Skeletal muscle tissue (tissue), 4 donors: ENCODE data around the gene PHACTR4. TPM values are rescaled to one million over a fixed set of nuclear protein-coding genes. Genes with fewer than 3 reads are reported as not detected.
A peak's percentile ranks its signal among the peaks of the same experiment; 100 is the strongest.

Experiments
- H3K27ac ChIP-seq: one replicate; pipeline ENCODE4 v1.7.0; 2013; ENCODE audit warnings: mild to moderate bottlenecking, low read depth, low read length, inconsistent platforms
- H3K27me3 ChIP-seq, 3 donors: one replicate each; pipeline ENCODE4 v1.7.0; 2013; ENCODE audit warnings: low read length in 3 of 3; ENCODE audit not compliant: control insufficient read depth in 3 of 3, insufficient read depth in 3 of 3
- H3K36me3 ChIP-seq, 3 donors: one replicate each; pipeline ENCODE4 v1.7.0; 2013; ENCODE audit warnings: low read length in 3 of 3; ENCODE audit not compliant: control insufficient read depth in 3 of 3, insufficient read depth in 3 of 3
- H3K4me1 ChIP-seq, 3 donors: one replicate each; pipeline ENCODE4 v1.7.0; 2013; ENCODE audit warnings: low read length in 3 of 3, mild to moderate bottlenecking in 3 of 3; ENCODE audit not compliant: control insufficient read depth in 3 of 3, insufficient read depth in 3 of 3
- H3K4me3 ChIP-seq, 3 donors: one replicate each; pipeline ENCODE4 v1.7.0; 2013; ENCODE audit warnings: low read length in 3 of 3
- H3K9ac ChIP-seq, 3 donors: one replicate each; pipeline ENCODE4 v1.7.0; 2013; ENCODE audit warnings: low read length in 3 of 3, mild to moderate bottlenecking in 3 of 3, moderate library complexity in 2 of 3, low read depth in 1 of 3
- H3K9me3 ChIP-seq, 3 donors: one replicate each; pipeline ENCODE4 v1.7.0; 2013; ENCODE audit warnings: low read length in 3 of 3; ENCODE audit not compliant: control insufficient read depth in 3 of 3
- total RNA-seq: library from RNA; depleted of rRNA; stranded (reverse); fragments of >200 nt; gene quantifications from one replicate; pipeline ENCODE4 v1.2.3, GENCODE V29; 2014
- donor health status: Osteomylitis.

PHACTR4 gene
- total RNA-seq, 1 donor from 2014 or later, result 5.2 TPM

DNA sequence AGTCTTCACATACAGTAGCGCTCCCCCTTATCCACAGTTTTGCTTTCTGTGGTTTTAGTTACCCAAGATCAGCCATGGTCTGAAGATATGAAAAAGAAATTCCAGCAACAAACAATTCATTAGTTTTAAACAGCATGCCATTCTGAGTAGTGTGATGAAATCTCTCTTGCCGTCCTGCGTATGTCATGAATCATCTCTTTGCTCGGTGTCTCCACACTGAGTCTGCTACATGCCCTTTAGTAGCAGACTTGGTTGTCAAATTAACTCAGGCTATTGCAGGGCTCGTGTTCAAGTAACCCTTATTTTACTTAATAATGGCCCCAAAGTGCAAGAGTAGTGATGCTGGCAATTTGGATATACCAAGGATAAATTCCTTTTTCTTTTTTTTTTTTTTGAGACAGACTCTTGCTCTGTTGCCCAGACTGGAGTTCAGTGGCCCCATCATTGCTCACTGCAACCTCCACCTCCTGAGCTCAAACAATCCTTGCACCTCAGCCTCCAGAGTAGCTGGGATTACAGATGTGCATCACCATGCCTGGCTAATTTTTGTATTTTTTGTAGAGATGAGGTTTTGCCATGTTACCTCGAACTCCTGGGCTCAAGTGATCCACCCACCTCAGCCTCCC lies 22.6 kb downstream of the PHACTR4 start:
- H3K27ac ChIP-seq, result no peak overlapping the region
- H3K4me1 ChIP-seq, result no peaks in the 10 kb centered on the region
- no peak overlapping the region for H3K4me3 ChIP-seq
- H3K9ac ChIP-seq, result no peak overlapping the region
- H3K36me3 ChIP-seq, result no peaks in the 10 kb centered on the region
- H3K27me3 ChIP-seq, result no peaks in the 10 kb centered on the region
- H3K9me3 ChIP-seq, result no peaks in the 10 kb centered on the region

DNA sequence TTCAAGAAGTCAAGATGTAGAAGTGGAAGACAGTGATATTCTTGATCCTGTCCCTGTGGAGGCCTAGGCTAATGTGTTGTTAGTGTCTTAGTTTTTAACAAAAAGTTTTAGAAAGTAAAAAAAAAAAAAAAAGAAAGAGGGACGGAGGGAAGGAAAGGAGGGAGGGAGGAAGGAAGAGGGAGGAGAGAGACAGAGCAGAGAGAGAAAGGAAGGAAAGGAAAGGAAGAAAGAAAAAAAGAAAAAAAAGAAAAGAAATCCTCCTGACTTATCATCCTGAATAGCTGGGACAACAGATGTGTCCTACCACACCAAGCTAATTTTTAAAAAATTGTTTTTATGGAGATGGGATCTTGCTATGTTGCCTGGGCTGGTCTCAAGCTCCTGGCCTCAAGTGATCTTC lies 24.6 kb downstream of the PHACTR4 start:
- Histone ChIP-seq H3K4me1 (no peaks in the 10 kb centered on the region), H3K4me3 (no peak overlapping the region), H3K36me3 (no peaks in the 10 kb centered on the region), H3K27me3 (no peaks in the 10 kb centered on the region), H3K27ac (no peak overlapping the region), H3K9me3 (no peaks in the 10 kb centered on the region), H3K9ac (no peak overlapping the region)

DNA sequence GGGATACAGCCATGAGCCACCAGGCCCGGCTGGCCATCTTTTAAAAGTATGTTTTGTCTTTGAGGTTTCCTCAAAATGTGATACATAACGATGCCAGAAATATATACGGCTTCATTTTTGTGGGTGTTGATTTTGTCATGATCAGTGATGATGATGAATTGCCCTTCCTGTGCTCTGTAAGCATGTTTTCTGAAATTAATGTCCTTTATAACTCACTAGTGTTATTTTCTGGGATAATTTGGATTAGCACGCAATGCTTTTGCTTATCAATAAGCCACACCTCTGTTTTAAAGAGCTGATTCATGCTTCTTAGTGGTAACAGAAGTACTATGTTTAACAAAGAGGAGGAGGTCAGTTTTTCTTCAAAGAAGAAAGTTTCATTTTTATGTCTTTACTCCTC lies 25.6 kb downstream of the PHACTR4 start:
- Histone ChIP-seq H3K9me3 (no peaks in the 10 kb centered on the region), H3K27ac (no peak overlapping the region), H3K36me3 (no peaks in the 10 kb centered on the region), H3K9ac (no peak overlapping the region), H3K4me1 (no peaks in the 10 kb centered on the region), H3K4me3 (no peak overlapping the region), H3K27me3 (no peaks in the 10 kb centered on the region)

DNA sequence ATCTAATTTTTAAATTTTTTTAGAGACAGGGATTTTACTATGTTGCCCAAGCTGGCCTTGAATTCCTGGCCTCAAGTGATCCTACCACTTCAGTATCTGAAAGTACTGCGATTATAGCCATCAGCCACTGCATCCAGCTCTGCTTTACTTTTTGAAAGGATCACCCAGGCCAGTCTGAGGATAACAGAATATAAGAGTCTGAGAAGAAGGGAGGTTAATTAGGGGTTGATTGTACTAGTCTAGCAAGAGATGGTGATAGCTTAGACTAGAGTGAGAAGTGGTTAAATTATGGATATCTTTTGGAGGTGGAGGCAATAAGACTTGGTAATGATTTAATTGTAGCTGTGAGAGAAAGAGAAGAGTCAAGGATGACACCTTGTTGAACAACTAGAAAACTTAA lies 32.2 kb downstream of the PHACTR4 start:
- Histone ChIP-seq H3K9ac (no peak overlapping the region), H3K27ac (no peak overlapping the region)

DNA sequence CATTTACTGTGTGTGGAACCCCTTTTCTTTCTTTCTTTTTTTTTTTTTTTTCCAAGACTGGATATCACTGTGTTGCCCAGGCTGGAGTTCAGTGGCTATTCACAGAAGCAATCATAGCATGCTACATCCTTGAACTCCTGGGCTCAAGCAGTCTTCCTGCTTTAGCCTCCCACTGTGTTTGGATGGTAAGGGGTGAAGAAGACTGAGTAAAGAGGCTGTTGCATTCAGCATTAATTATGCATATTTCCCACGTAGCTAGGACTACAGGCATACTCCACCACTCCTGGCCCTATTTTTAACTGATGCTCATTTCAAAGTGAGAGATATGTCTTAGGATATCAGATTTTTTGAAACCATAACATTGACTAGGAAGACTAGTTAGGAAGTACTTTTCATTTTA lies 39.5 kb downstream of the PHACTR4 start:
- H3K27me3 ChIP-seq, result no peaks in the 10 kb centered on the region
- no peaks in the 10 kb centered on the region for H3K4me1 ChIP-seq
- H3K4me3 ChIP-seq, result no peak overlapping the region
- no peak overlapping the region for H3K27ac ChIP-seq
- no peaks in the 10 kb centered on the region for H3K36me3 ChIP-seq
- H3K9ac ChIP-seq, result no peak overlapping the region
- no peaks in the 10 kb centered on the region for H3K9me3 ChIP-seq

More for the DNA sequence above, 32.2 kb downstream of the PHACTR4 start:
- Histone ChIP-seq H3K9me3 (no peaks in the 10 kb centered on the region), H3K36me3 (no peaks in the 10 kb centered on the region), H3K4me1 (no peaks in the 10 kb centered on the region), H3K27me3 (no peaks in the 10 kb centered on the region), H3K4me3 (no peak overlapping the region)

DNA sequence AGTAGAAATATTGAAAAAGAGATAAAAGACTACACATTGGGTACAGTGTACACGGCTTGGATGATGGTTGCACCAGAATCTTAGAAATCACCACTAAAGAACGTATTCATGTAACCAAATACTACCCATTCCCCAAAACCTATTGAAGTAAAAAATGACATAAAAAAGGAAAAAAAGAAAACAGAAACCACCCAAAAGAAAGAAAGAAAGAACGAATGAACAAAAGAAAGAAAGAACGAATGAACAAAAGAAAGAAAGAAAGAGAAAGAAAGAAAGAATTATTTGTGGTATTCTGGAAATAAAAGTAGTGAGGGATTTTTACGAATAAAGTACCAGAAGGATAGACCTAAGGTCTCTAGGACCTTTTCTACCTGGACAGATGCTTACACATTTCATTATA lies 42.1 kb downstream of the PHACTR4 start:
- H3K9ac ChIP-seq, result no peak overlapping the region

DNA sequence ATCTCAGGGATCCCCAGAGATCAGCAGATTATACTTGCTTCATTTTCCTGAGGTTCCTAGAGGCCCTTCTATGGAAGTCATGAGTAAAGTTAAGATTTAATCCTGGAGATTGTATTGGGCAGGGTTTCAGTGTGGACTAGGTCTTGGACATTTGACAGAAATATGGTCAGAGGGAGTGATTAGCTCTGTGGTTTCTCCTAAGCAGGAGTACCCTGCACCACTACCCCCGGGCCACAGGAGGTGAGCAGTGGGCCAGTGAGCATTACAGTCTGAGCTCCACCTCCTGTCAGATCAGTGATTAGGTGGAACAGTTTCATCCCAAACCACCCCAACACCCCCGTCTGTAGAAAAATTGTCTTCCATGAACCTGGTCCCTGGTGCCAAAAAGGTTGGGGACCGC lies 43.2 kb downstream of the PHACTR4 start:
- Histone ChIP-seq H3K27me3 (no peaks in the 10 kb centered on the region), H3K36me3 (no peaks in the 10 kb centered on the region), H3K9me3 (no peaks in the 10 kb centered on the region), H3K27ac (no peak overlapping the region), H3K9ac (no peak overlapping the region), H3K4me3 (no peak overlapping the region), H3K4me1 (peaks cover 0 to 10% (median 3%) of the 10 kb centered on the region in 3 donors)

More for the DNA sequence above, 42.1 kb downstream of the PHACTR4 start:
- peaks cover 0 to 3% (median 3%) of the 10 kb centered on the region in 3 donors for H3K4me1 ChIP-seq
- H3K27me3 ChIP-seq, result no peaks in the 10 kb centered on the region
- no peaks in the 10 kb centered on the region for H3K36me3 ChIP-seq
- H3K9me3 ChIP-seq, result no peaks in the 10 kb centered on the region
- H3K4me3 ChIP-seq, result no peak overlapping the region
- H3K27ac ChIP-seq, result no peak overlapping the region

DNA sequence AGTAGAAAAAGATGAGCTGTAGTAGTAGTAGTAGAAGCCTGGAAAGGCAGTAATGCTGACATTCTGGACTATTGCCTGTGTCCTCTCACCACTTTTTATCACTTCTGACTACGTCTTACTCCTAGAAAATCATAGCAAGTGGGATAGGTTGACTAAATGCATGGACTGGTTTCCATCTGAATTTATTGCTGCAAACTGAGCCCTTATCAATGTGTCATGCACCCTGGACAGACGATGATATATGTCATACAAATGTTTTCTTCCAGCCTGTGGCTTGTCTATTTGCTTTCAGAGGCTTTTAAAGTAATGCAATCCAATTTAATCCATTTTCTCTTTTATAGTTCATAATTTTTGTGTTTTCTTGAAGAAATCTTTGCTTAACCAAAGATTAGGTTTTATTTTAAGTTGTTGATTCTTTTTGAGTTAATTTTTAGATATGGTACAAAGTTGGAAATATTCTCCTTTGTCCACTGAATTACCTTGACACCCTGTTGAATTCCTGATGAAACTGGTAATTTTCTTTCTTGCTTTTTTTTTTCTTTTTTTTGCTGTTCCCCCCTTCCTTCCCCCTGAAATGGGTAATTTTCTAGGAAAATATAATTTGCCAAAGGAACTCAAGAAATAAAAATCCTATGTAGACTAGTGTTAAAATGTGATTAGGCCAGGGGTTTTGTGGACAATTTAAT lies 47.1 kb downstream of the PHACTR4 start:
- no peaks in the 10 kb centered on the region for H3K9me3 ChIP-seq
- H3K27ac ChIP-seq, result no peak overlapping the region
- no peak overlapping the region for H3K4me3 ChIP-seq
- no peaks in the 10 kb centered on the region for H3K27me3 ChIP-seq
- peaks cover 0 to 4% (median 0%) of the 10 kb centered on the region in 3 donors for H3K36me3 ChIP-seq
- H3K4me1 ChIP-seq, result peaks cover 0 to 11% (median 3%) of the 10 kb centered on the region in 3 donors
- H3K9ac ChIP-seq, result no peak overlapping the region

DNA sequence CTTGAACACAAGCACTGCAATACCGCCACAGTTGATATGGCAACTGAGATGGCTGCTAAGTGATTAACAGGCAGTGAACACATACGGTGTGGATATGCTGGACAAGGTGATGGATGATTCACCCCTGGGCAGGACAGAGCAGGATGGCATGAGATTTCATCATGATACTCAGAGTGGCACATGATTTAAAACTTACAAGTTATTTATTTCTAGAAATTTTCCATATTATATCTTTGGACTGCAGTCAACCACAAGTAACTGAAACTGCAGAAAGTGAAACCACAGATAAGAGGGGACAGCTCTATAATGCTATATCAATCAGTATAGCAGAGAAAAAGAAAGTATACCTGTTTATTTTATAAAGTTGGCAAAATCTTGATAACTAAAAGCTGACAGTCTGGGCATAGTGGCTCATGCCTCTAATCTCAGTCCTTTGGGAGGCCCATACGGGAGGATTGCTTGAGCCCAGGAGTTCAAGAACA lies 47.9 kb downstream of the PHACTR4 start:
- Histone ChIP-seq H3K27ac (no peak overlapping the region), H3K9ac (peak overlapping the region in 1 of 3 donors; percentile 70), H3K9me3 (no peaks in the 10 kb centered on the region), H3K4me1 (peaks cover 0 to 11% (median 3%) of the 10 kb centered on the region in 3 donors), H3K27me3 (no peaks in the 10 kb centered on the region), H3K4me3 (no peak overlapping the region), H3K36me3 (peaks cover 0 to 4% (median 0%) of the 10 kb centered on the region in 3 donors)

DNA sequence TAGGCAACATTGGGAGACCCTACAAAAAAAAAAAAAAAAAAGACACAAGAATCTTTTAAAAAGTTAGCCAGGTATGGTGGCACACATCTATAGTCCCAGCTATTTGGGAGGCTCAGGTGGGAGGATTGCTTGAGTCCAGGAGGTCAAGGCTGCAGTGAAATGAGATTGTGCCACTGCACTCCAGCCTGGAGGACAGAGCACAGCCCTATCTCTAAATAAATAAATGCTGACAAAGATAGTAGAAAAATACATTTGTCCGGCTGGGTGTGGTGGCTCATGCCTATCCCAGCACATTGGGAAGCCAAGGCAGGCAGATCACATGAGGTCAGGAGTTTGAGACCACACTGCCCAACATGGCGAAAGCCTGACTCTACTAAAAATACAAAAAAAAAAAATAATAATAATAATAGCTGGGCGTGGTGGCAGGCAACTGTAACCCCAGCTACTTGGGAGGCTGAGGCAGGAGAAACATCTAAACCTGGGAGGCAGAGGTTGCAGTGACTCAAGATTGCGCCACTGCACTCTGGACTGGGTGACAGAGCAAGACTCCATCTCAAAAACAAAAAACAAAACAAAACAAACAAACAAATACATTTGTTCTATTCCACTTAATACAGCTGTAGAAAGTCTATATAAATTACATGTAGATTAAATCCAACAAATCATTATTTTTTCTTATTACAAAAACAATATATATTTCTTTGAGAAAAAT lies 48.5 kb downstream of the PHACTR4 start:
- Histone ChIP-seq H3K9me3 (no peaks in the 10 kb centered on the region), H3K27me3 (no peaks in the 10 kb centered on the region), H3K9ac (no peak overlapping the region), H3K4me3 (no peak overlapping the region), H3K27ac (no peak overlapping the region), H3K4me1 (peaks cover 0 to 11% (median 3%) of the 10 kb centered on the region in 3 donors), H3K36me3 (peaks cover 0 to 4% (median 0%) of the 10 kb centered on the region in 3 donors)
